GM21360 (cell line): Measurements from ENCODE around the gene PGLYRP2.

Experiments
- ATAC-seq: cut with Tn5 transposase; IDR thresholded peaks from one replicate; pipeline ENCODE4 v1.9.1; 2021; ENCODE audit warnings: mild to moderate bottlenecking, moderate library complexity; ENCODE audit not compliant: unreplicated experiment

Gene PGLYRP2

GRCh38 chr19:15427991-15428471, 51.3 kb downstream of the PGLYRP2 start:
- ATAC-seq, result no peak

DNA sequence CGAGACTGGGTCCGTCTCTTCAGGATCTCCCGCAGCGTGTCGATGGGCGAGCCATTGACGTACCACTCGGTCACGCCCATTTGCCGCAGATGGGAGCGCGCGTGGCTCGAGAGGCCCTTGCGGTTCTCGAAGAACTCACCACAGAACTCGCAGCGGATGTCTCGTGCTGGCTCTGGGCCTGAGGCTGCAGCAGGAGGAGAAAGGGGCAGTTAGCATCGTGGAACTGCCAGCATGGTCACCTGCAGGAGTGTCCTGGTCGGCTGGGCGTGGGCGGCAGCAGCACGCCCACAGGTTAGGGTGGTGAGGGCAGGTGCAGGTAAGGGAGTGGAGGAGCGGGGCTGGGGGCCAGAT, 52.0 kb downstream of the PGLYRP2 start:
- no peak for ATAC-seq

DNA sequence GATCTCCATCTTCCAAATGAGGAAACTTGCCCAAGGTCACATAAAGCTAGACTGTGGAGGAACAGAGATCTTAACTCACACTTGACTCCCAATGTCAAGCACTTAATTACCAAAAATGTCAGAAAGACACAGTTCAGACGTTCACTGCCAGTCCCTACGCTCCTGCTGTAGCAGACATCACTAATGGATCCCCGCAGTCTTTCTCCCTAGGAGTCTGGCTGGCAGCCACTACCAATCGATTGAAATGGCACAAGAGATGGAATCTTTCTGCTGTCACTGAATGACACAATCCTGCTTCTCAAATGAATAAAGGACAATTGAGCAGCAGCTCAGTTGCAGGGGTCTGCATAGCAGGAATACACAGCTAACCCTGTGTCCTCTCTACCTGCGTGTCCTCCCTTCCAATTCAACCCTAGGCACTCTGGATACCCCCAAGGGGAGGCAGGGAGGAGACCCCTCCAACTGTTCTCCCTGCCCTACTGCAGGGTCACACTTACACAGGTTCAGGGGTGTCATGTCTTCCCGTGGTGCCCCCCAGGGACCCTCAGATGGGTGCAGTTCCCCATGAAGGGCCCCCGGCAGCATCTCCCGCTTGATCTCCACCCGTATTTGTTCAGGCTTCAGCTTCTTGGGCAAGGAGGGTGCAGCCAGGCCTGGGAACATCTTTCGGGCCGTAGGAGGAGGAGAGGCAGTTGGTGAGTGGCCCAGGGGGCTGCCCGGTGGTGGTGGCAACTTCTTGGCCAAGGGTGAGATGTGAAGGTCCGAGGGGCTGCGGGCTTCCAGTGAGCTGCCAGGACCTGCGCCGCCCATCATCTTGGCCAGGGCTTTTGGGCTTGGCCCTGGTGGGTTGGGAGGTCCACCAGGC, 52.6 kb downstream of the PGLYRP2 start:
- ATAC-seq, result no peak

- ATAC-seq, result no peak
Observed at GRCh38 chr19:15425321-15425950, 53.9 kb downstream of the PGLYRP2 start.

DNA sequence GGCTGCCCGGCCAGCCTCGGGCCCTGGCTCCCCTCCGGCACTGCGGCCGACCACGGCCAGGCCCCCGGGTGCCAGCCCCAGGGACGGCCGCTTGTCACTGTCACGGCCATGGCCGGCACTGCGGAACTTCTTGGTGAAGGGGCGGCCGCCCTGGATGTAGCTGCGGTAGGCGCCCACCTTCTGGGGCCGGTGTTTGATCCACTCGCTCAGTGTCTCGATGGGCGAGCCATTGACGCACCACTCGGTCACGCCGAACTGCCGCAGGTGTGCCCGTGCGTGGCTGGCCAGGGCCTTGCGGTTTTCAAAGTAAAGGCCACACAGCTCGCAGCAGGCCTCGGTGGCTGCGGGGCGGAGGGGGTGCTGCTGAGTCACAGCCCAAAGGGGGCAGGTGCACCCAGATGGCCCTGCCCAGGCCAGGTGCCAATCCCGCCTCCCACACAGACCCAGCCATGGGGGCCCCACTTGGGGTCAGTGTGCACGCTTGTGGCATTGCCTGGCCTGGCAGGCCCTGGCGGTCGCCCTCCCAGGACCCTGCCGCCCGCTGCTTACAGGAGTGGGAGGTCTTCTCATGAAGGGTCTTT, 54.5 kb downstream of the PGLYRP2 start:
- no peak for ATAC-seq

GRCh38 chr19:15424121-15424520, 55.2 kb downstream of the PGLYRP2 start:
- no peak for ATAC-seq

DNA sequence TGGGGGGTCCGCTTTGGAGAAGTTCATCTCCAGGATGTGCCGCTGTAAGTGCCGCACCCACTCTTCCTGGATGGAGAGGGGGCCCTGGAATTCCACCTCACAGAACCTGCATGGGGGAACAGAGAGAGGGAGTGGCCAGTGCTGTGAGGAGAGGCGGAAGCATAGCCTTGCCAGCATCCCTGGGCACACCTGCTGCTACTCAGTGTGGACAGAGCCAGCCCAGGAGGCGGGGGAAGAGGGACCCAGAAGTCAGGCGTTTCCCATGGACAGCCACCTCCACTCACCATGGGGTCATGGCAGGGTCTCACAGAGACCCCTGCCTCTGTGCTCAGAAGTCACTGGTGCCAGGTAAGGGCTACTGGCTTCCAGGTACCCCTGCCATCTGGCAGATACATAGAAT, 56.2 kb downstream of the PGLYRP2 start:
- ATAC-seq, result no peak

- ATAC-seq, result no peak
Observed at GRCh38 chr19:15422296-15423075, 56.8 kb downstream of the PGLYRP2 start.

GRCh38 chr19:15421721-15422260, 57.5 kb downstream of the PGLYRP2 start:
- no peak for ATAC-seq

- ATAC-seq, result no peak
Observed at GRCh38 chr19:15421136-15421695, 58.1 kb downstream of the PGLYRP2 start.

- ATAC-seq, result no peak
Observed at GRCh38 chr19:15419413-15420025, 59.8 kb downstream of the PGLYRP2 start.
